GM18951 (cell line): ENCODE data around the gene ADGRL4.

Source experiments
- POLR2A ChIP-seq: IDR thresholded peaks from 4 replicates; pipeline ENCODE4 v1.6.1; 2011; ENCODE audit warnings: mild to moderate bottlenecking; ENCODE audit not compliant: insufficient read length, insufficient read depth; ENCODE audit errors: extremely low read depth
- in situ Hi-C: fragments of 300-500 bp; cut with MboI; formaldehyde crosslinking; loops from one replicate; pipeline ENCODE4 v1.12.0; 2022; ENCODE audit warnings: low sequenced_read_pairs, mixed read lengths, inconsistent platforms; ENCODE audit not compliant: unreplicated experiment

The ADGRL4 gene

DNA sequence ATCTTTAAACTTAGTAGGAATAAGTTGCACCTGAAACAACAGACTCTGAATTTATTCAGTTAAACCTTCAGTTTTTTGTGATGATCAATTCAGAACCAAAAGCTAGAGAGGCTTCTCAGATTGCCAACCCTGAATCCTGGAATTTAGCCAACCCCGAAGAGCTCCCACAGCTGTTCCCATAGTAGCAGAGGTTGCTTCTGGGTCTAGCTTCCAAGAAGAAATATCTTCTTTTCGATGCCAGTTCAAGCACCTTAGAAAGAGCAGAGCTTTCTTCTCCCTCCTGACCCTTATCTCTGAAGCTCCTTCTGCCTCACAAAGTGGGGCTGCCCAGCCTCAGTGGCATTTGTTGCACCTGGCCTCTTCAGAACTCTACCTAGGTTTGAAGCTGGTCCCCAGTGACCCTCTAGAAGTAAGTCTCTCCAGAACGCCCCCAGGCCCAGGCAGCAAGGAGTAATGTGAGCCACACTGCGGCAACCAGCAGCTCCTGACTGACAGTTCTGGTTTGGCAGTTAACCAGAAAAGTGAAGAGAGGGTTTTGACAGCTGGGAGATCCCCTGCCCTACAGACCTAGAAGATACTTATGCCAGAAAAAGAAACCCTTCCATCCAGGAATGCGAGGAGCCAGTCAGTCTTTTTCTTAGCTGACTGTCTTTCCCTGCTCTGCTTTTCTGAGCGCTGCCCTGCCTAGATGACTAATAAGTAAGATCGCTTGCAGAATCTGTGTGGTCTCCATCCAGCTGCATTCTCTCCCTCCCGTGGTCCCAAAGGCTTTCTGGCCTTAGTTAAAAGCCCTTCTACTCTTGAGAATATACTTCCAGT lies 165.9 kb downstream of the ADGRL4 start:
- TF ChIP-seq POLR2A = no peak
- in situ Hi-C loops = loop anchor here (25.0 kb wide), 1 partner anchor 522 kb away; no protein-coding TSS in a partner anchor
